GM12878 (cell line): Measurements from ENCODE around the gene R3HDM1. TPM values are rescaled to one million over a fixed set of nuclear protein-coding genes. Genes with fewer than 3 reads are reported as not detected.

Source experiments
- ATAC-seq: fragments of 200-7000 bp; cut with Tn5 transposase; 3 replicates; pipeline ENCODE4 v1.9.1; 2020; ENCODE audit warnings: mild to moderate bottlenecking, moderate library complexity
- BruUV-seq: library from RNA; stranded (reverse); fragments of 400-500 nt; replicated peaks from 2 replicates; lab custom pipeline; 2021; lab: Mats Ljungman, UMichigan
- CTCF ChIA-PET: fragments of 300-600 bp; sonication (Branson Sonifier 250); formaldehyde crosslinking; extraction: SDS; loops from one replicate; lab custom pipeline; 2021; ENCODE audit warnings: inconsistent platforms; lab: Yijun Ruan, JAX
- POLR2A ChIA-PET: fragments of 350-600 bp; formaldehyde crosslinking; extraction: SDS; loops from one replicate; lab custom pipeline; 2021; ENCODE audit warnings: inconsistent platforms; lab: Charles Lee
- RAD21 ChIA-PET: fragments of 300-600 bp; sonication (Branson Sonifier 250); formaldehyde crosslinking; loops from one replicate; lab custom pipeline; 2023; ENCODE audit warnings: antibody characterized with exemption; ENCODE audit not compliant: unreplicated experiment; lab: Charles Lee
- SMC1A ChIA-PET: fragments of 300-600 bp; sonication (Branson Sonifier 250); formaldehyde crosslinking; loops from one replicate; lab custom pipeline; 2023; ENCODE audit not compliant: unreplicated experiment, uncharacterized antibody; lab: Charles Lee
- DNase-seq: peaks from one replicate; pipeline ENCODE4 v3.0.0-alpha.2; 2011; ENCODE audit warnings: low read depth, low spot score
- FAIRE-seq: peaks from 3 replicates; lab custom pipeline; 2011; peaks lifted over from hg19 to GRCh38; lab: Jason Lieb, UNC
- H2AFZ ChIP-seq: 2 replicates; pipeline ENCODE4 v1.6.0; 2011; ENCODE audit warnings: low read depth, low read length, control low read depth; ENCODE audit not compliant: control insufficient read depth
- H3K27ac ChIP-seq: 2 replicates; pipeline ENCODE4 v1.5.1; 2011; ENCODE audit warnings: control low read depth; ENCODE audit not compliant: control insufficient read depth, insufficient read depth
- H3K27me3 ChIP-seq, 2 experiments: replicated peaks in 1 of 2; 2 replicates each; pipeline versions ENCODE4 v1.6.0 to v1.6.1; 2011; ENCODE audit warnings: low read length in 1 of 2; ENCODE audit not compliant: control insufficient read depth in 2 of 2, insufficient read depth in 2 of 2
- H3K36me3 ChIP-seq, 2 experiments: 2 replicates each; pipeline ENCODE4 v1.5.1; 2011; ENCODE audit warnings: low read length in 1 of 2; ENCODE audit not compliant: control insufficient read depth in 2 of 2, insufficient read depth in 2 of 2
- H3K4me1 ChIP-seq: 2 replicates; pipeline ENCODE4 v1.6.1; 2011; ENCODE audit warnings: mild to moderate bottlenecking, low read length, moderate library complexity, mixed read lengths; ENCODE audit not compliant: control insufficient read depth, insufficient read depth
- H3K4me2 ChIP-seq: 2 replicates; pipeline ENCODE4 v1.6.0; 2011; ENCODE audit warnings: control low read depth; ENCODE audit not compliant: control insufficient read depth, insufficient read depth
- H3K4me3 ChIP-seq: fragments of 200-600 bp; sonication (generic); 2 replicates; pipeline ENCODE4 v1.5.1; 2016
- H3K79me2 ChIP-seq: 2 replicates; pipeline ENCODE4 v1.6.0; 2011; ENCODE audit warnings: low read length; ENCODE audit not compliant: control insufficient read depth, insufficient read depth
- H3K9ac ChIP-seq: 2 replicates; pipeline ENCODE4 v1.8.0; 2011; ENCODE audit warnings: low read length, control low read depth, mixed read lengths; ENCODE audit not compliant: control insufficient read depth, insufficient read depth
- H3K9me3 ChIP-seq: replicated peaks from 3 replicates; pipeline ENCODE4 v1.5.1; 2011; ENCODE audit warnings: mild to moderate bottlenecking, low read length; ENCODE audit not compliant: control insufficient read depth, insufficient read depth
- H4K20me1 ChIP-seq: 2 replicates; pipeline ENCODE4 v1.6.0; 2011; ENCODE audit not compliant: control insufficient read depth, insufficient read depth
- NFIC ChIP-seq: IDR thresholded peaks from 2 replicates; pipeline ENCODE4 v1.6.1; 2012; ENCODE audit warnings: low read depth, mild to moderate bottlenecking, inconsistent platforms, low read length, moderate library complexity
- NR2C1 ChIP-seq: fragments of 450-650 bp; IDR thresholded peaks from 2 replicates; pipeline ENCODE4 v1.6.1; 2017; ENCODE audit warnings: antibody characterized with exemption, mild to moderate bottlenecking, moderate library complexity
- SP1 ChIP-seq: IDR thresholded peaks from one replicate; pipeline ENCODE4 v1.6.1; 2011; ENCODE audit warnings: low read depth, low read length
- SPI1 ChIP-seq: IDR thresholded peaks from 2 replicates; pipeline ENCODE4 v1.6.1; 2011; ENCODE audit warnings: low read depth, mild to moderate bottlenecking, low read length, moderate library complexity, borderline replicate concordance; ENCODE audit not compliant: insufficient read depth
- STAT1 ChIP-seq: fragments of 450-650 bp; conservative IDR thresholded peaks from 2 replicates; pipeline ENCODE4 v1.6.1; 2014; ENCODE audit warnings: antibody characterized with exemption, mild to moderate bottlenecking
- STAT3 ChIP-seq: IDR thresholded peaks from 2 replicates; pipeline ENCODE4 v1.6.1; 2011; ENCODE audit warnings: low read depth, low read length, improper control_type of control experiment
- TCF12 ChIP-seq: IDR thresholded peaks from 2 replicates; pipeline ENCODE4 v1.6.1; 2011; ENCODE audit warnings: low read depth, mild to moderate bottlenecking, low read length
- WGBS: methylation state at CpG from one replicate; pipeline ENCODE4 v1.1.6; 2016; ENCODE audit warnings: low lambda C conversion rate; ENCODE audit not compliant: insufficient replicate concordance, insufficient coverage; ENCODE audit errors: missing lambda C conversion rate; 5-methylcytosine and 5-hydroxymethylcytosine counted together
- in situ Hi-C: fragments of 300-500 bp; cut with MboI; formaldehyde crosslinking; loops from 9 replicates; pipeline ENCODE4 v1.14.3; 2018; ENCODE audit warnings: mixed read lengths
- intact Hi-C: fragments of 100-400 bp; cut with micrococcal nuclease; formaldehyde crosslinking; loops from one replicate; pipeline ENCODE4 v1.14.2; 2022; ENCODE audit not compliant: unreplicated experiment
- polyA plus RNA-seq, 11 experiments: library from polyadenylated mRNA; depleted of rRNA in 4 of 11; unstranded in 6 of 11; stranded (reverse) in 5 of 11; fragments of >200 nt; fragmentation: Nextera tagmentation in 4 of 11; fragmentation: Illumina TruSeq in 1 of 11; extraction: Ambion mirVana in 4 of 11; extraction: Trizol in 1 of 11; gene quantifications; 1 replicate in 1 of 11; 2 replicates in 10 of 11; pipeline versions ENCODE4 v1.2.1 to v1.2.3, GENCODE V29; 2011 to 2016; ENCODE audit warnings: inconsistent platforms in 2 of 11, missing spikeins in 2 of 11, low read depth in 1 of 11
- total RNA-seq, 4 experiments: library from RNA; depleted of rRNA in 3 of 4; stranded (reverse); fragments of >200 nt in 3 of 4; fragmentation: Illumina TruSeq in 1 of 4; extraction: Trizol in 1 of 4; gene quantifications; 2 replicates each; pipeline versions ENCODE4 v1.2.1 to v1.2.3, GENCODE V29; 2013 to 2021
- TF ChIP-seq, protein P1 (sequence below): fragments of 450-650 bp; IDR thresholded peaks from 2 replicates; pipeline ENCODE4 v1.6.1; 2017; ENCODE audit warnings: antibody characterized with exemption, mild to moderate bottlenecking, moderate library complexity
- TF ChIP-seq, protein P2 (sequence below): fragments of 450-650 bp; IDR thresholded peaks from 2 replicates; pipeline ENCODE4 v1.6.1; 2018; ENCODE audit warnings: mild to moderate bottlenecking, low read depth, moderate library complexity; ENCODE audit not compliant: partially characterized antibody

The R3HDM1 gene
- total and polyA plus RNA-seq, 10 of the 15 experiments (the other 5 are each of a cell fraction or from before 2014, with no cell fraction given) = 16.8 to 89.6 (median 47.7) TPM

DNA sequence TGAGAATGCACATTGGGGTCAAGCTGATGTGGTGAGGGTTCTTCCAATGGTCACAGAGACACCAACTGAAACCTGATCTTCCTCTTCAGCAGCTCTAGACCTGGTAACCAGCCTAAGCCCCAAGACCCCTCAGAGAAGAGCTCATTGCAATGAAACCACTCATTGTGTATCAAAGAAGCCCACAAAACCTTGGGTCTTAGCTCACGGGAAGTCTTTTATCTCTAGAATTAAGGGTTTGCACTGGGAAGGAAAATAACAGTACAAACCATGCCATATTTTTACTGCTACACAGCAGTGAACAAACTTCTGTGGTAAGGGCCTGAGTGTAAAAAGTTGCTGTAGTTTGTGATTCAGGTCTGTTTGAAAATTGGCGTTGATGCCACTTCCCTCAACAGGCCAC is 201.8 kb downstream of the R3HDM1 start:
- no peaks in the 10 kb centered on the region for H3K79me2 ChIP-seq
- H4K20me1 ChIP-seq = no peaks in the 10 kb centered on the region
- 92% methylated on average over 2 of the region's 2 CpGs for WGBS
- in situ Hi-C loops = no loop called here
- no peaks in the 10 kb centered on the region for H3K4me1 ChIP-seq
- no peak overlapping the region for H3K9ac ChIP-seq
- no peak for DNase-seq
- CTCF ChIA-PET = interaction anchor here (1.2 kb wide), 1 partner anchor 8 kb away, joined by 3 read pairs; no protein-coding TSS in a partner anchor
- H3K27me3 ChIP-seq = no peaks in the 10 kb centered on the region
- no peak for ATAC-seq
- no peak for TF ChIP-seq STAT3
- no peak for TF ChIP-seq NFIC
- TF ChIP-seq, protein P1, sequence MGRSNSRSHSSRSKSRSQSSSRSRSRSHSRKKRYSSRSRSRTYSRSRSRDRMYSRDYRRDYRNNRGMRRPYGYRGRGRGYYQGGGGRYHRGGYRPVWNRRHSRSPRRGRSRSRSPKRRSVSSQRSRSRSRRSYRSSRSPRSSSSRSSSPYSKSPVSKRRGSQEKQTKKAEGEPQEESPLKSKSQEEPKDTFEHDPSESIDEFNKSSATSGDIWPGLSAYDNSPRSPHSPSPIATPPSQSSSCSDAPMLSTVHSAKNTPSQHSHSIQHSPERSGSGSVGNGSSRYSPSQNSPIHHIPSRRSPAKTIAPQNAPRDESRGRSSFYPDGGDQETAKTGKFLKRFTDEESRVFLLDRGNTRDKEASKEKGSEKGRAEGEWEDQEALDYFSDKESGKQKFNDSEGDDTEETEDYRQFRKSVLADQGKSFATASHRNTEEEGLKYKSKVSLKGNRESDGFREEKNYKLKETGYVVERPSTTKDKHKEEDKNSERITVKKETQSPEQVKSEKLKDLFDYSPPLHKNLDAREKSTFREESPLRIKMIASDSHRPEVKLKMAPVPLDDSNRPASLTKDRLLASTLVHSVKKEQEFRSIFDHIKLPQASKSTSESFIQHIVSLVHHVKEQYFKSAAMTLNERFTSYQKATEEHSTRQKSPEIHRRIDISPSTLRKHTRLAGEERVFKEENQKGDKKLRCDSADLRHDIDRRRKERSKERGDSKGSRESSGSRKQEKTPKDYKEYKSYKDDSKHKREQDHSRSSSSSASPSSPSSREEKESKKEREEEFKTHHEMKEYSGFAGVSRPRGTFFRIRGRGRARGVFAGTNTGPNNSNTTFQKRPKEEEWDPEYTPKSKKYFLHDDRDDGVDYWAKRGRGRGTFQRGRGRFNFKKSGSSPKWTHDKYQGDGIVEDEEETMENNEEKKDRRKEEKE = no peak
- no peak for TF ChIP-seq SP1
- TF ChIP-seq STAT1 = no peak
- no peak for TF ChIP-seq NR2C1
- no peak for TF ChIP-seq SPI1
- TF ChIP-seq TCF12 = no peak
- TF ChIP-seq, protein P2, sequence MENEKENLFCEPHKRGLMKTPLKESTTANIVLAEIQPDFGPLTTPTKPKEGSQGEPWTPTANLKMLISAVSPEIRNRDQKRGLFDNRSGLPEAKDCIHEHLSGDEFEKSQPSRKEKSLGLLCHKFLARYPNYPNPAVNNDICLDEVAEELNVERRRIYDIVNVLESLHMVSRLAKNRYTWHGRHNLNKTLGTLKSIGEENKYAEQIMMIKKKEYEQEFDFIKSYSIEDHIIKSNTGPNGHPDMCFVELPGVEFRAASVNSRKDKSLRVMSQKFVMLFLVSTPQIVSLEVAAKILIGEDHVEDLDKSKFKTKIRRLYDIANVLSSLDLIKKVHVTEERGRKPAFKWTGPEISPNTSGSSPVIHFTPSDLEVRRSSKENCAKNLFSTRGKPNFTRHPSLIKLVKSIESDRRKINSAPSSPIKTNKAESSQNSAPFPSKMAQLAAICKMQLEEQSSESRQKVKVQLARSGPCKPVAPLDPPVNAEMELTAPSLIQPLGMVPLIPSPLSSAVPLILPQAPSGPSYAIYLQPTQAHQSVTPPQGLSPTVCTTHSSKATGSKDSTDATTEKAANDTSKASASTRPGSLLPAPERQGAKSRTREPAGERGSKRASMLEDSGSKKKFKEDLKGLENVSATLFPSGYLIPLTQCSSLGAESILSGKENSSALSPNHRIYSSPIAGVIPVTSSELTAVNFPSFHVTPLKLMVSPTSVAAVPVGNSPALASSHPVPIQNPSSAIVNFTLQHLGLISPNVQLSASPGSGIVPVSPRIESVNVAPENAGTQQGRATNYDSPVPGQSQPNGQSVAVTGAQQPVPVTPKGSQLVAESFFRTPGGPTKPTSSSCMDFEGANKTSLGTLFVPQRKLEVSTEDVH = no peak
- TF ChIP-seq, all 136 proteins: peak for 0
- RAD21 ChIA-PET = no interaction called here
- no peak overlapping the region for H3K4me3 ChIP-seq
- no TSS peak for BruUV-seq
- H3K27ac ChIP-seq = no peak overlapping the region
- H3K9me3 ChIP-seq = no peaks in the 10 kb centered on the region
- intact Hi-C loops = no loop called here
- POLR2A ChIA-PET = no interaction called here
- H3K36me3 ChIP-seq = no peaks in the 10 kb centered on the region
- SMC1A ChIA-PET = no interaction called here
- no peak overlapping the region for H2AFZ ChIP-seq
- no peak for FAIRE-seq
- H3K4me2 ChIP-seq = no peak overlapping the region
